Stimulated activated effector memory CD8-positive, alpha-beta T cell treated with anti-CD3 and anti-CD28 coated beads, Interleukin-12 subunit alpha, Interleukin-12 subunit beta, amount 100 ng/mL, for 72 hours (primary cell): ENCODE results near the gene MLH1.
"Not testable (repeated sequence)": the region's sequence is repeated elsewhere in the genome, so short reads cannot be mapped to it uniquely, and the experiment has no call there.

Experiments used
- ATAC-seq: fragments of 150-1000 bp; cut with Tn5 transposase; 2 replicates; pipeline ENCODE4 v1.10.0; 2021
- DNase-seq, 2 donors: peaks; one replicate each; pipeline ENCODE4 v3.0.0; 2021 to 2022; ENCODE audit warnings: low spot score in 2 of 2
- H3K27ac Mint-ChIP-seq: one replicate; pipeline ENCODE4 v1.8.0; 2022; ENCODE audit warnings: mild to moderate bottlenecking, mixed read lengths
- H3K36me3 Mint-ChIP-seq: one replicate; pipeline ENCODE4 v1.8.0; 2022; ENCODE audit warnings: mild to moderate bottlenecking, mixed read lengths
- H3K4me1 Mint-ChIP-seq: one replicate; pipeline ENCODE4 v1.8.0; 2022; ENCODE audit warnings: mixed read lengths
- H3K4me3 Mint-ChIP-seq: one replicate; pipeline ENCODE4 v1.8.0; 2022; ENCODE audit warnings: mild to moderate bottlenecking, mixed read lengths
- H3K9me3 Mint-ChIP-seq: one replicate; pipeline ENCODE4 v1.8.0; 2022; ENCODE audit warnings: mixed read lengths

The MLH1 gene

GRCh38 chr3:36993326-36994283 is at the start of gene MLH1:
TSS of gene MLH1 (plus strand) at chr3:36993518. CDS start at chr3:36993548, 30 bp downstream.
- Mint-ChIP-seq H3K27ac (no peak within 1 kb of the TSS), H3K36me3 (no peaks in the 10 kb centered on the region), H3K9me3 (no peaks in the 10 kb centered on the region), H3K4me3 (no peak within 1 kb of the TSS), H3K4me1 (peaks cover 27% of the 10 kb centered on the region)
- peak; percentile 94 to 99 for DNase-seq
- ATAC-seq, result peak; percentile 93

GRCh38 chr3:36943601-36944000 is 49.7 kb upstream of the MLH1 start:
- ATAC-seq (no peak), DNase-seq (no peak)
- H3K9me3 Mint-ChIP-seq, result peaks cover under 1% of the 10 kb centered on the region
- H3K4me3 Mint-ChIP-seq, result peak overlapping the region; percentile 75
- H3K27ac Mint-ChIP-seq, result no peak overlapping the region
- no peaks in the 10 kb centered on the region for H3K4me1 Mint-ChIP-seq
- peaks cover 2% of the 10 kb centered on the region for H3K36me3 Mint-ChIP-seq

- Mint-ChIP-seq H3K9me3 (peaks cover 4% of the 10 kb centered on the region), H3K4me1 (no peaks in the 10 kb centered on the region), H3K36me3 (peaks cover 6% of the 10 kb centered on the region), H3K4me3 (peak overlapping the region; percentile 75), H3K27ac (no peak overlapping the region)
- ATAC-seq, result peak; percentile 72
- DNase-seq, result peak in 1 of 2 donors; percentile 18
These were observed 49.2 kb upstream of the MLH1 start for GRCh38 chr3:36944012-36944640.

GRCh38 chr3:36944641-36945270 is 48.6 kb upstream of the MLH1 start, which contains the start of gene TRANK1:
TSS of gene TRANK1 (minus strand) at chr3:36945054. CDS start at chr3:36944809, 245 bp downstream.
- peak; percentile 52 to 77 for DNase-seq
- peaks cover 5% of the 10 kb centered on the region for H3K9me3 Mint-ChIP-seq
- no peaks in the 10 kb centered on the region for H3K4me1 Mint-ChIP-seq
- peaks cover 6% of the 10 kb centered on the region for H3K36me3 Mint-ChIP-seq
- peak within 1 kb of the TSS; percentile 75 for H3K4me3 Mint-ChIP-seq
- H3K27ac Mint-ChIP-seq, result peak within 1 kb of the TSS; percentile 54
- peak; percentile 88 for ATAC-seq

GRCh38 chr3:36945333-36945980 is 47.9 kb upstream of the MLH1 start:
- DNase-seq (no peak), ATAC-seq (no peak)
- peaks cover 6% of the 10 kb centered on the region for H3K36me3 Mint-ChIP-seq
- peak overlapping the region; percentile 75 for H3K4me3 Mint-ChIP-seq
- peaks cover 5% of the 10 kb centered on the region for H3K9me3 Mint-ChIP-seq
- peak overlapping the region; percentile 54 for H3K27ac Mint-ChIP-seq
- H3K4me1 Mint-ChIP-seq, result no peaks in the 10 kb centered on the region

GRCh38 chr3:36947814-36948213 is 45.5 kb upstream of the MLH1 start:
- ATAC-seq, H3K4me1 Mint-ChIP-seq, DNase-seq, H3K9me3 Mint-ChIP-seq, H3K27ac Mint-ChIP-seq, H3K36me3 Mint-ChIP-seq, H3K4me3 Mint-ChIP-seq: not testable (repeated sequence)

- Mint-ChIP-seq H3K36me3 (no peaks in the 10 kb centered on the region), H3K4me1 (peaks cover 10% of the 10 kb centered on the region), H3K9me3 (no peaks in the 10 kb centered on the region), H3K4me3 (no peak overlapping the region), H3K27ac (no peak overlapping the region)
- DNase-seq (no peak), ATAC-seq (peak; percentile 48)
These were observed 38.7 kb upstream of the MLH1 start for GRCh38 chr3:36954452-36955134.

- ATAC-seq, result no peak
- H3K4me3 Mint-ChIP-seq, result no peak overlapping the region
- peaks cover 10% of the 10 kb centered on the region for H3K4me1 Mint-ChIP-seq
- no peak for DNase-seq
- no peaks in the 10 kb centered on the region for H3K9me3 Mint-ChIP-seq
- no peaks in the 10 kb centered on the region for H3K36me3 Mint-ChIP-seq
- H3K27ac Mint-ChIP-seq, result no peak overlapping the region
These were observed 37.2 kb upstream of the MLH1 start for GRCh38 chr3:36956155-36956554.

- no peak overlapping the region for H3K27ac Mint-ChIP-seq
- H3K4me1 Mint-ChIP-seq, result peaks cover 10% of the 10 kb centered on the region
- no peak overlapping the region for H3K4me3 Mint-ChIP-seq
- DNase-seq (no peak), ATAC-seq (no peak)
- H3K9me3 Mint-ChIP-seq, result no peaks in the 10 kb centered on the region
- H3K36me3 Mint-ChIP-seq, result no peaks in the 10 kb centered on the region
These were observed 36.3 kb upstream of the MLH1 start for GRCh38 chr3:36957063-36957462.

GRCh38 chr3:36957862-36958686 is 35.2 kb upstream of the MLH1 start:
- no peaks in the 10 kb centered on the region for H3K36me3 Mint-ChIP-seq
- H3K4me1 Mint-ChIP-seq, result peaks cover 10% of the 10 kb centered on the region
- DNase-seq (no peak), ATAC-seq (no peak)
- peak overlapping the region; percentile 29 for H3K27ac Mint-ChIP-seq
- no peaks in the 10 kb centered on the region for H3K9me3 Mint-ChIP-seq
- no peak overlapping the region for H3K4me3 Mint-ChIP-seq

GRCh38 chr3:36959821-36960220 is 33.5 kb upstream of the MLH1 start:
- no peaks in the 10 kb centered on the region for H3K9me3 Mint-ChIP-seq
- H3K36me3 Mint-ChIP-seq, result no peaks in the 10 kb centered on the region
- no peak overlapping the region for H3K4me3 Mint-ChIP-seq
- DNase-seq (no peak), ATAC-seq (no peak)
- no peak overlapping the region for H3K27ac Mint-ChIP-seq
- H3K4me1 Mint-ChIP-seq, result peaks cover 10% of the 10 kb centered on the region

GRCh38 chr3:36960502-36960901 is 32.8 kb upstream of the MLH1 start:
- ATAC-seq, result no peak
- Mint-ChIP-seq H3K4me1 (peaks cover 10% of the 10 kb centered on the region), H3K27ac (no peak overlapping the region), H3K9me3 (no peaks in the 10 kb centered on the region), H3K4me3 (no peak overlapping the region), H3K36me3 (no peaks in the 10 kb centered on the region)
- no peak for DNase-seq

GRCh38 chr3:36963008-36963407 is 30.3 kb upstream of the MLH1 start:
- H3K9me3 Mint-ChIP-seq, DNase-seq, H3K4me3 Mint-ChIP-seq, ATAC-seq, H3K4me1 Mint-ChIP-seq, H3K36me3 Mint-ChIP-seq, H3K27ac Mint-ChIP-seq: not testable (repeated sequence)

GRCh38 chr3:36964331-36964730 is 29.0 kb upstream of the MLH1 start:
- DNase-seq, result no peak
- H3K4me3 Mint-ChIP-seq, result no peak overlapping the region
- no peak overlapping the region for H3K27ac Mint-ChIP-seq
- ATAC-seq, result no peak
- H3K9me3 Mint-ChIP-seq, result no peaks in the 10 kb centered on the region
- no peaks in the 10 kb centered on the region for H3K36me3 Mint-ChIP-seq
- peaks cover 6% of the 10 kb centered on the region for H3K4me1 Mint-ChIP-seq
